CD4-positive, alpha-beta T cell treated with Interleukin-21 for 1 hour (primary cell): ENCODE results near the gene AKAP6.
"Not testable (repeated sequence)": the region's sequence is repeated elsewhere in the genome, so short reads cannot be mapped to it uniquely, and the experiment has no call there.

Source experiments
- DNase-seq: peaks from one replicate; pipeline ENCODE4 v3.0.0-alpha.2; 2020

AKAP6 gene

DNA sequence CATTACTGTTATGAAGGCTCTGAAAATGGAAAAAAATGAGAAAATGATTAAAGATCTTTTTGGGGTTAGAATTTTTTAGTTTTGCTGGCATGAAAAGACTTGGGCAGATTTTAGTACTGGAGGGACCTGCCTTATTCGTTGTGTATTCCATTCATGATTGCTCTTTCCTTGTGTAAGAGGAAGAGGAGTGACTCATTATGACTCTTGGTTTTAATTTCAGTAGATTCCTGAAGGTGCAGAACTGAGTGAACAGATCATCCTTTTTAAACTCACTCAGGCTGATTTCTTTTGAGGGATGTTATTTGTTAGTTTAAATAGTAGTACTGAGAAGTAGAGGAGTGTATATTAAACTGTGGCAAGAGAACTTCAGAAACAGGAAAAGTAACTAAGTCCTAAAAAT lies 41.6 kb downstream of the AKAP6 start:
- DNase-seq, result no peak

DNA sequence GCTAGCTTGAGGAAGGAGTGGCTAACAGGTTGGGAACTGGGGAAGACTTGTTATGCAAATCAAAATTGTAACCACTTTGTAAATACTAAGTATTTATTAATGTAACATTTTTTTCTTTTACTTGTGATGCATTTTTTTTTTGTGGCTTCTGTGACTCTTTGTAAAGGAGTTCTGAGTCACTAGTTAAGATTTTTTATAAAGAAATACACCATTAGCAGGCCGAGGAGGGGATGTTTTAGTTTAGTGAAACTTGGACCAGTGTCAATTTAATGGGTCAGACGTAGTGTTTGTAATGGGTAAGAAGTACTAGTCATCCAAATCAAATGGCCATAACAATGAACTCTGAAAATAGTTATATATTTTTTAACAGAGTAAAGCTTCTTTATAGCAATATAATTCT lies 43.1 kb downstream of the AKAP6 start:
- no peak for DNase-seq

DNA sequence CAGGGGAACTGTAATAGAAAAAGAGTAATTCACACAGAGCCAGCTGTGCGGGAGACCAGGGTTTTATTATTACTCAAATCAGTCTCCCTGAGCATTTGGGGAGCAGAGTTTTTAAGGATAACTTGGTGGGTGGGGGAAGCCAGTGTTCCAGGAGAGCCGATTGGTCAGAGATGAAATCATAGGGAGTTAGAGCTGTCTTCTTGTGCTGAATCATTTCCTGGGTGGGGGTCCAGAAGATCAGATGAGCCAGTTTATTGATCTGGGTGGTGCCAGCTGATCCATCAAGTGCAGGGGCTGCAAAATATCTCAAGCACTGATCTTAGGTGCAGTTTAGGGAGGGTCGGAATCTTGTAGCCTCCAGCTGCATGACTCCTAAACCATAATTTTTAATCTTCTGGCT lies 44.1 kb downstream of the AKAP6 start:
- not testable (repeated sequence) for DNase-seq

DNA sequence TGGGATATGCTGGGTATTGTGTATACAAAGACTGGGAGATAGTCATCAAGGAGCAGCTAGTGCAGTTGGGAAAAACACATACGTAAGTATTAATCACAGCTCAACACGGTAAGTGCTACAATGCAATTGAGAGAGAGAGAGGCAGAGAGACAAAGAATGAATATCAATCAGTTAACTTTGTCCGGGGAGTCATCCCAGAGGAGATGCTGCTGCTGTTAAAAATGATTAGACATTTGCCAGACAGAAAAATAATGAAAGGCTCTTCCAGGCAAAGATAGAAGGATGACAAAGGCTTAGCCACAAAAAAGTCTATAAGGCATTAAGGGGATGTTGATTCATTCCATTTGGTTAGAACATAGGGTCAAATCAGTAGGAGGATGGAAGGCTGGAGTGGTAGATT lies 45.1 kb downstream of the AKAP6 start:
- no peak for DNase-seq

DNA sequence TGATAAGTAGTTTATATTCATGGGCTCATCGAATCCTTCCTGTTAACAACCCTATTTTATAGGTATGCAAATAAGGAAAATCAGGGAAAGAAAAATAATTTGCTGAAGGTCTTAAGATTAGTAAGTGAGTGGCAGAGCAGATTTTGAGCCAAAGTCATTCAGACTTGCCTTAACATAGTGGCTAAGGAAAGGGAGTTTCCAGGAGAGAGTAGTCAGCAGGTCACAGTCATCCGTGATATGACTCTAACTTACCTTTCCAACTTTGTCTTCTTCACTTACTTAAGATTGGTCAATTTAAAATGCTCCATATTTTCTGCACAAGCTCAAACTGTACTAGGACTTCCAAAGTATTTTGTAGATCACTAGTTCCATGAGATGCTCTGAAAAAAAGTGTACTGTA lies 46.6 kb downstream of the AKAP6 start:
- no peak for DNase-seq

DNA sequence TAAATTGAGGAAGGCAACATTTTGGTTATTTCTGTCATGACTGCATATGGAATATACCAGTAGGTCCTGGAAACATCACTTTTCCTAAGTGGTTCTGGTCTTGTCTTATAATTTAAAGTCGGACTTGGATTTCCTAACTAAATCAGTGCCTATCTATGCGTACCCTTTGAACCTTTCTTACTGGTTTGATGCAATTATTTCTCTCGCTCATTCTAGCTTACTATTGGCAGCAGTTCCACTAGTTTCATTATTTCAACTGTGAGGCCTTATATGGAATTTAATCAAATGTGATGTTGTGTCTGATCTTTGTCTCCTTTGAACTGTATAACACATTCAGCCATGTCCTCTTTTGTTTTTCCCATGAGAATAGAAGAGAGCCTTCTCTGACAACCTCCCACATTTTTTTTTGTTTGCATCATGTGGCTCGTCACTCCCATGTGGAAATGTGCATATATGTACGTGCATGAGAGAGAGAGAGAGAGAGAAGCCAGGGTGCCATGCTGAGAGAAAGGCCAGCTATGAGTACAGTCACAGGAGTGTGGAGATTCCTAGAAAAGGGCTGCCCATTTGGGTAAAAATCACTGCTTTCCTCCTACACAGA lies 48.0 kb downstream of the AKAP6 start:
- DNase-seq, result no peak

DNA sequence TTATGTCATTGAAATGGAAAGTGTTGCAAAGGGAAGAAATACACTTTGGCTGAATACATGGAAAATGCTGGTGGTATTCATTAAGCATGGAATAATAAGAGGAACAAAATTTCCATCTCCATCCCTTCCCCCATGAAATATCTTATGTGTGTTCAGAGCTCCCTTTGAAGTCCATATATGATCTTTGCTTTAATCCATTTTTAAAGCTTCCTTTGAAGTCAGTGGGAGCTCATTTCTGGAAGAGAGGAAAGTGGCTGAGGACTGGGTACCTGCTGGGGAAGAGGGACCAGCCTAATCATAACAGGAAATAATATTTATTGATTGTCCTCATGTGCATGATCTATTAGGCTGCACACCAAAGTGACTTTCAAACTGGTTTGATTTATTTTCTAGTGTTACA lies 49.2 kb downstream of the AKAP6 start:
- DNase-seq, result no peak

DNA sequence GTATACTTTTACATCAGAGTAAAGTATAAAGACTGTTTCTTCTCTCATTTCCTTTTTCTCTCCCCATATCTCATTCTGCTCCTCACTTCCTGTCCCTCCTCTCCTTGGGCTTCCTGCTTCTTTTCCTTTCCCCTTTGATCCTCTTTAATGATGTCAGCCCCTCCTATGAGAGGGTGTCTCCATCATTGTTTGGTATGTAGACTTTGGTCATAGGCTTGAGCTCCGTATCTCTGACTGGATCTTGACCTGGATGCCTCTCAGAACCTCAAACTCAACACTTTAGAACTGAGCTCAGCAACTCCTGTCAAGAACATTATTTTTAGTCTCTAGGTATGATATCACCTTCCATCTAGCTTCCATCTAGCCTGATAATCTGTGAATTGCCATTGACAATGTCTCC lies 50.3 kb downstream of the AKAP6 start:
- DNase-seq, result no peak

DNA sequence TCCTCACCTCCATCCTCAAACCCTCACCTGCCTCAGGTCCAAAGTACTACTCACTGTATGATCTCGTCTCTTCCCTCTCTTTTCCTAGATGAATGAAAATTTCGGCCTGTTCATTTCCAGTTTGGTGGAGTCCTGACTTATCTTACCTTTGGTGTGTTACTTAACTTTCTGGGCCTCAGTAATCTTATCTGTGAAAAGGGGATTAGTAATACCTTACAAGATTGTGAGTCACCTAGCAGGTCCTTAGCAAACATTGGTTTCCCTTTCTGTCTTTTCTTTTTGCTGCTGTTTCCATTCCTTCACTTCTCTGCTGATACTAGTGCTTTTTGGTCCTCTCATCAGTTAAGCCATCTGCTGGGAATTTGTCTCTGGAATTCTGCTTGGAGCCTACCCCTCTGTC lies 52.8 kb downstream of the AKAP6 start:
- DNase-seq, result no peak

DNA sequence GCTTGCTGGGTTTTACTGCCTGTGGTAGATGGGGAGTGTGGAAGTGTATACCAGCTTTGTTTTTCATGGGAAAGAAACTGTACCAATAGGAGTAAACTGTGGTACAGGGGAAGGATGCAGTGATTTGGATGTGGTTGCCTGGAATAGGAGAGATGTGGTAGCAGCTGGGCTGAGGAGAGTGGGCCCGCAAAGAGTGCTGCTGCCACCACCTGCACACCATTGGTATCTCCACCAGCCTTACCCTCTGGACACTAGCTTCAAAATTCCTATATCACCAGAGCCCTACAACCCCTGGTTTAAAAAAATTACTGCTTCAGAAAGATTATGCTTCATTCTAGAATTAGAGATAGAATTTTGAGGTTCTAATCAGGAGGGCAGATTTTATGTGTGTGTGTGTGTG lies 53.6 kb downstream of the AKAP6 start:
- no peak for DNase-seq

DNA sequence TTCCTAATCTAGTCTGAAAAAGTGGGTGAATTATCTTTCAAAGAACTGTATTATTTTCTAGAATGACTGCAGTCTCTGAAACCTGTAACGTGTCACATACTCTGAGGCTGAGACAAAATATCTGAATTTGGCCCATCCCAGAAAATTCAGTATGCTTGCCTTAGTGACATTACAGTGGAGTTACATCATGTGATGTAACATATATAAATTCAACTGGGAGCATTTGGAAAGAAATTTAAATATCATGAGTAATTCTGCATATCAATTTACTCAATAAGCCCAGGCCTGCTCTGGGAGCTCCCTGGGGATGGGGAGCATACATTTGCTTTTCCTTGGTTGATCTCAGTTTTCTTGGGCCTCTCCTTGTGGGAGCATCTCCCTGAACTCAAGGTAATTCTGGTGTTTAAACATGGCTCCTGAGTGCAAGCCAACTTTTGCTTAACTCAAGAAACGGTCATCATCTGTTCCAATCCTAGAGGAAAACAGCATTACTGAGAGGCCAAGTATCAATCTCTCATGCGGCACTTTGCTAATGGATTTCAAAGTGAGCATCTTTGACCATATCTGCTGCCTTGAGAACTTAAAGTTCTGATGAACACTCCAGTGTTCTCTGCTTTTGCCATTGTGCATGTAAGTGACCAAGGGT lies 54.4 kb downstream of the AKAP6 start:
- no peak for DNase-seq

DNA sequence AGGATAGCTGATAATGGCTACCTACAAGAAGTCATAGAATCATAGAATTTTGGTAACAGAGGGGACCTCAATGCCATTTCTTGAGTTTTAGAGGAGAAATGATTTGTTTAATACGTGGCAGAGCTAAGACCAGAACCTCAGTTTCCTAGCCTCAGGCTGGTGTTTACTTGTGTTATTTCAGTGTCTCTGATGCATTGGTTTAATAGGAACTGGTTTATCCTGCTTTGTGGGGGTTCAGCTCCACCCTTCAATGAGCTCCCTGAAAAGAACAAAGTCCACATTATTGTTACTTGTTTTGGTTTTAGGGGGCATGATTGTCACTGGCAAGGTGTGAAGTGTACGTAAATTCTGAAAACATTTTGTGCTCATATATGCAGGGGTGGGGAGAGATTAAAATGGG lies 55.4 kb downstream of the AKAP6 start:
- DNase-seq, result no peak

DNA sequence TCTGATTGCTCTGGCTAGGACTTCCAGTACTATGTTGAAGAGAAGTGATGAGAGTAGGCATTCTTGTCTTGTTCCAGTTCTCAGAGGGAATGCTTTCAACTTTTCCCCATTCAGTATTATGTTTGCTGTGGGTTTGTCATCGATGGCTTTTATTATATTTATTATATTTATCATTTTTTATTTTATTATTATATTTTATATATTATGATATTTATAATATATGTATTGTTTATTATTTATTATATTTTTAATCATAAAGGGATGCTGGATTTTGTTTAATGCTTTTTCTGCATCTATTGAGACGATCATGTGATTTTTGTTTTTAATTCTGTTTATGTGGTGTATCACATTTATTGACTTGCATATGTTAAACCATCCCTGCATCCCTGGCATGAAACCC lies 58.2 kb downstream of the AKAP6 start:
- not testable (repeated sequence) for DNase-seq

DNA sequence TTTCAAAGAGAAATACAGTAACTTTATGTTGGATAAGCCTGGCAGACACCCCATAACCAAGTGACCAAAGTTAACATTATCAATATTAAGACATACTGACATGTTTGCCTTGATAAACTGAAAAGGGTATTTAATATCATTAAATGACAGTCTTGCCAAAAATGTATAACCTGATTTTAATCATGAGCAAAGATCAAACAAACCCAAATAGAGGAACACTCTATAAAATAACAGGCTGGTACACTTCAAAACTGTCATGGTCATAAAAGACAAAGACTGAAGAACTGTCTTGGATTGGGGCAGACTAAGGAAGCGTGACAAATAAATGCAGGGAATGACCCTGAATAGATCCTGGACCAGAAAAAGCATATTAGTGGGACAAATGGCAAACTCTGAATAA lies 64.0 kb downstream of the AKAP6 start:
- no peak for DNase-seq

DNA sequence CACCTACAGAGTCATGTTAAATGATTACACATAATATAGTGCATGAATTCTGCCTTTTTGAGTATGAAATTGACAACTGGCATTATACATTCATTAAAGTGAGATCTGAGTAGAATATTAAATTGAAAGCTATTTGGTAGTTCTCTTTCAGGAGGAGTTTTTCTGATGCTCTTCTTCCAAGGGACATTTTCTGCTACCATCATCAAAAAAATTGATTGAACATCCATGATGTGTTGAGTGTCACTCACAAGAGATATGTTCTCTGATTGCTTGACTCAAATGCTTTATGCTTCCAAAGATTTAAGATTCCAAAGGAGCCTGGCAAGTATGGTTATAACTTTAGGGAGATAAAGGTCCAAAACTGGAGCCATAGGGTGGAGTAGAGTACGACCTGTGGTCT lies 64.9 kb downstream of the AKAP6 start:
- DNase-seq, result no peak

DNA sequence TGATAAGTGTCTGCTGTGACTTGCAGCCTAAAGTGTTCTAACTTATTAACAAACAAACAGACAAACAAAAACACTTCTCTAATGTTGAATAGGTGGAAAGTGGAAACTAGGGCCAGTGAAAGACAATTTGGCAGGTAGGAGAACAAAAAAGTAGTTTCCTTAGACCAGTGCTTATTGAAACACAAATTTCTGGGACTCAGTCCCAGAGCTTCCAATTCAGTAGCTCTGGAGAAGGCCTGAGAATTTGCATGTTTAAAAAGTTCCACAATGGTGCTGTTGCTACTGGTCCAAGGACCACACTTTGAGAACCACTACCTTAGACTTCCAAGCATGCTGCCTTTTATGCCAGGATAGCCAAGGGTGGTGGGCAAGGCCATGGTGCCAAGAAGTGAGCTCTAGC lies 67.8 kb downstream of the AKAP6 start:
- DNase-seq, result no peak

DNA sequence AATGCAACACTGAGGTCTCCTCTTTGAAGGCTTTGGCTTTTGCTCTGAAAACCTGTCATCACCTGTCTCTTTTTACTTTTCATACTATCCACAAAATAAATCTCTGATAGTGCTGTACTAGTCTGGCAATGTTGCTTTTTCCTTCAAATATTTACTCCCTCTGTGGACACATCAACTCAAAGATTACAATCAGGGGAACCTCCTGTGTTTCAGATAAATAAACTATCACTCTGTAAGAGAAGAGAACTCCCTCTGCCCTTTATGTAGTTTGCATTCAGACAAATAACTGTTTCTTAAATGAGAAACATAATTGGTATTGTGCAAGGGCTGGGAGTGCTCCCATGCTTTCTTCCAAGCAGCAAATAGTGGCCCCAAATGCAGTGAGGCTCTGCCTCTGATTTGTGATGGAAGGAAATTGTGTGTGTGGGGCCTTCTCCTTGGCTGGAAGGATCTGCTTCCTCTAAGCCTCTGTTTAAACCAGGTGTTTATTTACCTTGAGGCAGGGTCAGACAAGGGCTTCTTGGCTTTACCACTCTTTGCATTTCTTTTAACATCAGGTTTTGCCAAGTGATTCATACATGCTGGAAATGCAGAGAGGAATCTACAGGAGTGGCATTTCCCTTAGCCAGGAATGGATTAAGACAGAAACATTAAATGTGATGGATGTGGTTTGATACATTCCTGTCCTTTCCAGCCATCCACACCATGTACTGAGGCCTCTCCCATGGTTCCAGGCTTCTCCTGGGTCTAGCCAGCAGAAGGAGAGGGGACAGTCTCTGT lies 69.0 kb downstream of the AKAP6 start:
- DNase-seq, result no peak

DNA sequence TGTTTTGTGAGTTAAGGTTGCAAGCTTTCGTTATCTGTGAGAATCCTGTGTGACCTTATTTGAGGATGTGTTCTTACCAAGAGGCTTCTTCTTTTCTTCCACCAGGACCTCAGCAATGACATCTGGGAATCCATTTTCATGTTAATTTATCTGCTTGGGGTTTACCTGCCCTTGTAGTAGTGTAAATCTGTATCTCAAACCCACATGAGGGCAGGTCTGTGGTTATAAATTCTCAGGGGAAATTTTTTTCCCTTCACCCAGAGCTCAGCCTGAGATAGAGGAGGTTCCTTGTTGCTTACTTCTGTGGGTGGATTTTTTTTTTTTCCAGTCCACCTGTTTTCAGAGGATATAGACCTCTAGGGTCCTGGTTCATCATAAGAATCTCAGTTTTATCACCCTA lies 70.8 kb downstream of the AKAP6 start:
- DNase-seq, result no peak

DNA sequence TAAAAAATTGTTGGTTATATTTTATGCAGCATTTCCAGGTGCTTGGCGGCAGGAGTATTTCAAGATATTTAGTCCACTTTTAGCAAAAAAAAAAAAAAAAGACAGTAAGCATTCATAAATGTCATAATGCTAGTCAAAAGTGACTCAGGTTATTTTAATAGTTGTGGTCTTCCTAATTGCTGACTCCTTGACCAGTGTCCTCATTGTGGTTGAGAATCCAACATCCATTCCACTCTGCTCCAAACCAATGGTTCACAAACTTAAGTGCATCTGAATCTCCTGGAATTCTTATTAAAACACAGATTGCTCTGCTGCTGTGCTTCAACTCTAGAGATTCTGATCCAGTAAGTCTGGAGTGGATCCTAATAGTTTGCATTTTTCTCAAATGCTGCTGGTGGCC lies 71.4 kb downstream of the AKAP6 start:
- DNase-seq, result no peak

DNA sequence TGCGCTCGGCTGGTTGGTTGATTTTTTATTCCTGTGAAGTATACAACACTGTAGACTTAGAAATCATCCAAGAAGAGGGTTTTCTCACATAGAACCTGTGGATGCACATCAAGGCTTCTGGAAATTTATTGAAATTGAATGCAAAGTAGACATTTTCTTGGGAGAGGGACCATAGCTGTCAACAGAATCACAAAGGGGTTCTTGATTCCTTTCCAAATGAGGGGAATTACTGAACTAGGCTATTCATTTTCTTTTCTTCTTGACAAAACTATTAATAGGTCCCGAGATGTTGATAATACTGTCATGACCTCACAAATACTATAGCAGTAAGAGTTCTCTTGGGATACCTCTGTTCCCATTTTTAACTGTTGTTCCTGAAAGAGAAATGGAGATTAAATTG lies 73.9 kb downstream of the AKAP6 start:
- no peak for DNase-seq

DNA sequence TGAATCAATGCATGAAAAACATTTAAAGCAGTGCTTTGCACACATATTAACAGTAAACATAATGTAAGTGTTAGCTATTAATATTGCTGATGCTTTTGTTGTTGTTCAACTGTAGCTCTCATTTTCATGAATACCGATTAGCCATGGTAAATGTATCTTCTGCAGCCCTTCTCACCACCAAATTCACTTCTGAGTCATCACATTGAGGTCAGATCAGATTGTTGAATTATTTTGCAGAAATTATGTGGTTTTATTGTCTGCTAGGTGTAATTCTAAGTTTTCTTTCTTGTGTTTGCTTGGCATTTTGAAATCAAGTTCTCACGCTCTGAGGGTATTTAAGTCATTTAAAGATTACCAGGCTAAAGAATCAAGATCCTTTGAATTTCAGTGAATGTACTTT lies 74.6 kb downstream of the AKAP6 start:
- no peak for DNase-seq

DNA sequence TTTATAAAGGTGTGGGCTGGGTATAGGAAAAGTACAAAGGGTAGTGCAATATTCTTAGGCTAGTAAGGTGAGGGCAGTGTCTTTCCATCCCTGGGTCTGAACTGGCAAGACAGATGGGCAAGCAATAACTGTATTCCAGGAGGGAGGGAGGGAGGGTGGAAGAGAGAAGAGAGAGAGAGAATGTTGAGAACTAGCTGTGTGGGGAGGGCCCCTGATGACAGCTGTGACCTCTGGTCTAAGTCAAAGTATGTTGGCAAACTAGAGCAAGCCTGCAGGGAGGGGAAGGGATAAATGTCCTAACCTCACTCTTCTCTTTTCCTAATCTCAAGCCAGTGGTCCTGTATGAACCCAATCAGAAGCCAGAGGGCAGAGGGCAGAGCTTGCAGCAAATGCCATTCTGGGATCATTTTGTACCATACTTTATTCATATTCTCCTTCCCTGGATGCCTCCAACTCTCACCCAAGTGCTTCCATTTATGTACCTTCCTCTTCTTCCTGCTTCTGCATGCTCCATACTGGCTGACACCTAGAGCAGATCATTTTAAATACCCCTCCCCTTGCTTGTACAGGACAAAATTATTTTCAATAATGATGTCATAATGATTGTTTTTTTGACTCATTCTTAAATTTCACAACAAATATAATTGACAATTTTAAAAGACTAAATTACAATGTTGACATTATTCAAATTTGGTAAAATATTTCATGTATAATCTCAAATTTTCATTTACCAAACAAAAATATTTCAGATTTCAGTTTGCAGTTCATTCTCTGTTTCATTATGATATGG lies 75.9 kb downstream of the AKAP6 start:
- no peak for DNase-seq

DNA sequence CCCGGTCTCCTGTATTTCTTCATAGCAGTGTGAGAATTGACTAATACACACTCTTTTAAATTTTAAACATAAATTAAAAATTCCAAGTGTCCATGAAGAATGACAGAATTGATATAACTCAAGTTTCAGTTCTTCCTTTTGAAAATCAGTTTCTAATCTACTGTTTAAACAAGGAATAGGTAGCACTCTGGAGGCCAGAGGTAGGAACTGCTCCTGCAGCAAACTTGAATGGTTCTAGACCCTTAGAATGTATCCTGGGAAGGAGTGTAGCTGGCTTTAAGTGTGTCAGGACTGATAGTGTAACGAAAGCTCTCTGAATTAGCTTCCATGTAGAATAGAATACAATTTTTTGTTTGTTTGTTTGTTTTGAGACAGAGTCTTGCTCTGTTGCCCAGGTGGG lies 76.8 kb downstream of the AKAP6 start:
- no peak for DNase-seq

DNA sequence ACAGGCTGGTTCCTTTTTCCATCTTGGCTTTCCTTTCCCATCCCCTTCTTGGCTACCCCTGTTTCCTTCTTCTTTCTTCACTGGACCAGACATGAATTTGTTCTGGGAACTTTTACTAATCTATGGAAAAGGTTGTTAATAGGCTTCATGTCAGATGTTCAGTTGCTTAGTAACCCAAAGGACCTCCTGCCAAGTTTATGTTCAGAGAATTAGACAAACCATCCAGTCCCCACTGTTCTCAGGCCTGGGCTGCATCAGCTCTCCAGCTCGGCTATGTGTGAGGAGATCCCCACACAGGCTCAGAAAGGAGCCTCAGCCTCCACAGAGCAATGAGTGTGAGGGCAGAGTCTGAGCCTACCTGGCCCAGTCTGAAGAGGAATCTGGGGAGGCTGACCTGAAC lies 78.0 kb downstream of the AKAP6 start:
- DNase-seq, result no peak
